ENCODE data around the gene PRDM5. TPM values are rescaled to one million over a fixed set of nuclear protein-coding genes. Genes with fewer than 3 reads are reported as not detected.
A peak's percentile ranks its signal among the peaks of the same experiment; 100 is the strongest.

Gene PRDM5
- total RNA-seq, 1 donor from 2014 or later = 9.0 TPM

DNA sequence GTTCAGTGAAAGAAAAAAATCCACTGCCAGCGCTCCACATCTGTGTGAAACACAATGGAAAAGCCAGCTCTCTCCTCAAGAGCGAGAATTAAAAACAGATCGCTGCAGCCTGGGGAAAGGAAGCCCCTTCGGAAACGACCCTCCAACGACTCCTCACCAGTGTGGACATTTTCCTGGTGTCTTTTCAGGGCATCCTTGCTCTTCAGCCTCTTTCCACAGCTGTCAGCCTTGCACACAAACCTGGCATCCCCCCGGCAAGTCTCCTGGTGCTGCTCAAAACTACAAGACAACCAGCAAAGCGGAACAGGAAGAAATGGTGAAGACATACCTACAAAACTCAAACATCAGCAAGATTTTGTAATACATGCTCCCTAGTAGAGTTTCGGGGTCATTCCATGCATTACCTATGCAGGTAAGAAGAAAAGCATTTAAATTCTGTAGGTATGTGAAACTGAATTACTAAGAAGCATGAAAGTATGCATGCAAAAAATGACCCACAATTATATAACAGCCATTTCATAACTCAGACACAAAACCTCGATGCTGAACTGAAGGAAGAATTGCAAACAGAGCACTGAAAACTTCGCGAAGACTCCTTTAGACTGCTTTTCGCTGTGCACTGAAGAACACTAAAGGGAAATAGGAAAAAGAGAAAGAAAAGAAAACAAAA lies 106.1 kb downstream of the PRDM5 start:
- Histone ChIP-seq H3K36me3 (ENCODE audit: control insufficient read depth, insufficient read depth, low read length) (no peaks in the 10 kb centered on the region), H3K27me3 (ENCODE audit: control insufficient read depth, insufficient read depth, low read length) (no peaks in the 10 kb centered on the region), H3K4me3 (ENCODE audit: low read depth, low read length) (no peak overlapping the region)
- FAIRE-seq (no peak), DNase-seq (ENCODE audit: low read depth) (no peak)
- TF ChIP-seq, protein P1, sequence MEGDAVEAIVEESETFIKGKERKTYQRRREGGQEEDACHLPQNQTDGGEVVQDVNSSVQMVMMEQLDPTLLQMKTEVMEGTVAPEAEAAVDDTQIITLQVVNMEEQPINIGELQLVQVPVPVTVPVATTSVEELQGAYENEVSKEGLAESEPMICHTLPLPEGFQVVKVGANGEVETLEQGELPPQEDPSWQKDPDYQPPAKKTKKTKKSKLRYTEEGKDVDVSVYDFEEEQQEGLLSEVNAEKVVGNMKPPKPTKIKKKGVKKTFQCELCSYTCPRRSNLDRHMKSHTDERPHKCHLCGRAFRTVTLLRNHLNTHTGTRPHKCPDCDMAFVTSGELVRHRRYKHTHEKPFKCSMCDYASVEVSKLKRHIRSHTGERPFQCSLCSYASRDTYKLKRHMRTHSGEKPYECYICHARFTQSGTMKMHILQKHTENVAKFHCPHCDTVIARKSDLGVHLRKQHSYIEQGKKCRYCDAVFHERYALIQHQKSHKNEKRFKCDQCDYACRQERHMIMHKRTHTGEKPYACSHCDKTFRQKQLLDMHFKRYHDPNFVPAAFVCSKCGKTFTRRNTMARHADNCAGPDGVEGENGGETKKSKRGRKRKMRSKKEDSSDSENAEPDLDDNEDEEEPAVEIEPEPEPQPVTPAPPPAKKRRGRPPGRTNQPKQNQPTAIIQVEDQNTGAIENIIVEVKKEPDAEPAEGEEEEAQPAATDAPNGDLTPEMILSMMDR (IDR thresholded peaks at IDR 0.05; ENCODE audit: insufficient read depth, low read length, severe bottlenecking) = no peak

DNA sequence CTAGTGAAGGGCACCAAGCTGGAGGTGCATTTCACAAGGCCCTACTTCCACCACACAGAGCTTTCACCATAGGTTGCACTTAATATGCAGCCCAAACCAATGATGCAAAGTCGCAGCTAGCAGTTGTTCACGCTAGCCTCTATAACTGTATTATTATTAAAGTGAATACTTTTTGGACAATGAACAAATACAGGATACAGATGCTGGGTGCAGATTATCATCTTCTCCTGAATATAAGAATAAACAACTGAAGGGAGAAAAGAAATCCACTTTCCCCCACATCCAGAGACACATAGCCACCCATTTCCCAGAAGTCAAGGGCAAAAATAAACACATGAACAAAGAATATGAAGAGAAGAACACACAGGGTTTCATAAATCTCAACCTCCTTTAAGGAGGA lies 107.2 kb downstream of the PRDM5 start:
- no peak for DNase-seq (ENCODE audit: low read depth)
- TF ChIP-seq, protein P1 (IDR thresholded peaks at IDR 0.05; ENCODE audit: insufficient read depth, low read length, severe bottlenecking) = no peak
- Histone ChIP-seq H3K27me3 (ENCODE audit: control insufficient read depth, insufficient read depth, low read length) (no peaks in the 10 kb centered on the region), H3K36me3 (ENCODE audit: control insufficient read depth, insufficient read depth, low read length) (no peaks in the 10 kb centered on the region), H3K4me3 (ENCODE audit: low read depth, low read length) (no peak overlapping the region)
- no peak for FAIRE-seq

DNA sequence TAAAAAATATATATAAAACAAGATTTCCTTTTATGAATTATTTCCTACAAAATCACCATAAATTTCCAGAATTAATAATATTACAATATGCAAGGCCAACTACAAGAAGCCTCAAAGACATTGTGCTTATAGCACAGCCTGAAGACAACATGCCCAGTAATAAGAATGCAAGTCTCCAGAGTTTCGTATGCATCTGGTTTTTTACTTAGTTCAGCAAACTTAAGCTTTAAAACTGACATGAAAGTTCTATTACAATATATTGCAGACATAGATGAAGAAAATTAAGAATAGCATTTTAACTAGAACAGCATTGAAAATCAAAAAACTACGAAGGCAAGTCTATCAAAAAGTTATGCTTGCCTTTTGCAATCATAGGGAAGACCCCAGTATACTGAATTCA lies 107.6 kb downstream of the PRDM5 start:
- H3K27me3 ChIP-seq (ENCODE audit: control insufficient read depth, insufficient read depth, low read length) = no peaks in the 10 kb centered on the region
- H3K4me3 ChIP-seq (ENCODE audit: low read depth, low read length) = no peak overlapping the region
- DNase-seq (ENCODE audit: low read depth) (no peak), FAIRE-seq (no peak)
- no peaks in the 10 kb centered on the region for H3K36me3 ChIP-seq (ENCODE audit: control insufficient read depth, insufficient read depth, low read length)
- TF ChIP-seq, protein P1 (IDR thresholded peaks at IDR 0.05; ENCODE audit: insufficient read depth, low read length, severe bottlenecking) = no peak

DNA sequence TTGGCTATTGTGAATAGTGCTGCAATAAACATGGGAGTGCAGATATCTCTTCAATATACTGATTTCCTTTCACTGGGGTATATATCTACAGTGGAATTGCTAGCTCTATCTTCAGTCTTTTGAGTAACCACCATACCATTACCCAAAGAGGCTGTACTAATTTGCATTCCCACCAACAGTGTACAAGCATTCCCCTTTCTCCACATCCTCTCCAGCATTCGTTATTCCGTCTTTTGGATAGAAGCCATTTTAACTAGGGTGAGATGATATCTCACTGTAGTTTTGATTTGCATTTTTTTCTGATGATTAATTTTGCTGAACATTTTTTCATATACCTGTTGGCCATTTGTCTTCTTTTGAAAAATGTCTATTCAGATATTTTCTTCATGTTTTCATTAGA lies 110.3 kb downstream of the PRDM5 start:
- TF ChIP-seq, protein P1 (IDR thresholded peaks at IDR 0.05; ENCODE audit: insufficient read depth, low read length, severe bottlenecking) = no peak
- no peaks in the 10 kb centered on the region for H3K27me3 ChIP-seq (ENCODE audit: control insufficient read depth, insufficient read depth, low read length)
- H3K4me3 ChIP-seq (ENCODE audit: low read depth, low read length) = no peak overlapping the region
- DNase-seq (ENCODE audit: low read depth) = no peak
- no peak for FAIRE-seq
- no peaks in the 10 kb centered on the region for H3K36me3 ChIP-seq (ENCODE audit: control insufficient read depth, insufficient read depth, low read length)

DNA sequence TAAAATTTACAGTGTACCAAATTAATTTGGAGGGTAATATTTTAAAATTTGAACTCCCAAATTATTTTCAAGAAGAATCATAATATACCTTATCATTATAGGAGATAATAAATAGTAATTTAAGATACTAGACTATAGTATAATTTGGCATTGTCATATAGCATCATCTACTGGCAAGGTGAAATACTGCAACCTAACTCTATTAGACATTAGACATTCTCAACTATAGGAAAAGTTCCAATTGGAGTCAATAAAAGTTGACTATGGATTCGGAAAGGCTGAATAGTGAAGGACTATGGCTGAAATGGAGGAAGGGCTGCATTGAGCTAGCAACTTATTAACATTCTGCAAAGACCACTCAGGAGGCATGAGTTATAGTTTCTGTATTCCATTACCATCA lies 113.0 kb downstream of the PRDM5 start:
- no peak for DNase-seq (ENCODE audit: low read depth)
- no peak for FAIRE-seq
- no peaks in the 10 kb centered on the region for H3K27me3 ChIP-seq (ENCODE audit: control insufficient read depth, insufficient read depth, low read length)
- no peaks in the 10 kb centered on the region for H3K36me3 ChIP-seq (ENCODE audit: control insufficient read depth, insufficient read depth, low read length)
- TF ChIP-seq, protein P1 (IDR thresholded peaks at IDR 0.05; ENCODE audit: insufficient read depth, low read length, severe bottlenecking) = peak; percentile 4
- no peak overlapping the region for H3K4me3 ChIP-seq (ENCODE audit: low read depth, low read length)
